ENCODE results near the gene EPAS1. TPM values are rescaled to one million over a fixed set of nuclear protein-coding genes. Genes with fewer than 3 reads are reported as not detected.

Gene EPAS1
- polyA plus RNA-seq, 2 donors: 24.7 to 47.4 TPM

- Histone ChIP-seq H3K27ac (ENCODE audit: low read depth in 2 of 2, low read length in 1 of 2) (no peak overlapping the region), H3K4me1 (ENCODE audit: control insufficient read depth in 2 of 2, insufficient read depth in 2 of 2, low read length in 1 of 2) (no peaks in the 10 kb centered on the region), H3K27me3 (ENCODE audit: control insufficient read depth in 1 of 2, insufficient read depth in 2 of 2, low read length in 2 of 2) (no peaks in the 10 kb centered on the region), H3K9me3 (ENCODE audit: control insufficient read depth in 2 of 2, insufficient read depth in 1 of 2, low read depth in 1 of 2, low read length in 1 of 2) (no peaks in the 10 kb centered on the region), H3K4me3 (ENCODE audit: low read depth in 1 of 2, low read length in 2 of 2) (no peak overlapping the region), H3K36me3 (ENCODE audit: control insufficient read depth in 2 of 2, insufficient read depth in 2 of 2, low read length in 1 of 2) (peaks cover 0 to 17% of the 10 kb centered on the region in 2 donors)
- WGBS, 2 donors: 72 to 74% methylated on average over 5 of the region's 5 CpGs
These were observed 47.5 kb downstream of the EPAS1 start for GRCh38 chr2:46344706-46345105.

- Histone ChIP-seq H3K36me3 (ENCODE audit: control insufficient read depth in 2 of 2, insufficient read depth in 2 of 2, low read length in 1 of 2) (peaks cover 0 to 20% of the 10 kb centered on the region in 2 donors), H3K27ac (ENCODE audit: low read depth in 2 of 2, low read length in 1 of 2) (no peak overlapping the region), H3K9me3 (ENCODE audit: control insufficient read depth in 2 of 2, insufficient read depth in 1 of 2, low read depth in 1 of 2, low read length in 1 of 2) (no peaks in the 10 kb centered on the region), H3K27me3 (ENCODE audit: control insufficient read depth in 1 of 2, insufficient read depth in 2 of 2, low read length in 2 of 2) (no peaks in the 10 kb centered on the region), H3K4me3 (ENCODE audit: low read depth in 1 of 2, low read length in 2 of 2) (no peak overlapping the region), H3K4me1 (ENCODE audit: control insufficient read depth in 2 of 2, insufficient read depth in 2 of 2, low read length in 1 of 2) (no peaks in the 10 kb centered on the region)
- WGBS, 2 donors: 55 to 81% methylated on average over 3 of the region's 3 CpGs
These were observed 48.6 kb downstream of the EPAS1 start for GRCh38 chr2:46345775-46346174.

GRCh38 chr2:46346719-46347118 is 49.5 kb downstream of the EPAS1 start:
- no peak overlapping the region for H3K4me3 ChIP-seq (ENCODE audit: low read depth in 1 of 2, low read length in 2 of 2)
- H3K27ac ChIP-seq (ENCODE audit: low read depth in 2 of 2, low read length in 1 of 2): no peak overlapping the region
- H3K27me3 ChIP-seq (ENCODE audit: control insufficient read depth in 1 of 2, insufficient read depth in 2 of 2, low read length in 2 of 2): no peaks in the 10 kb centered on the region
- WGBS, 2 donors: 96 to 97% methylated on average over 10 of the region's 10 CpGs
- peaks cover 0 to 20% of the 10 kb centered on the region in 2 donors for H3K36me3 ChIP-seq (ENCODE audit: control insufficient read depth in 2 of 2, insufficient read depth in 2 of 2, low read length in 1 of 2)
- no peaks in the 10 kb centered on the region for H3K4me1 ChIP-seq (ENCODE audit: control insufficient read depth in 2 of 2, insufficient read depth in 2 of 2, low read length in 1 of 2)
- H3K9me3 ChIP-seq (ENCODE audit: control insufficient read depth in 2 of 2, insufficient read depth in 1 of 2, low read depth in 1 of 2, low read length in 1 of 2): no peaks in the 10 kb centered on the region

GRCh38 chr2:46347648-46348280 is 50.6 kb downstream of the EPAS1 start:
- WGBS, 2 donors: 81 to 82% methylated on average over 11 of the region's 11 CpGs
- Histone ChIP-seq H3K27ac (ENCODE audit: low read depth in 2 of 2, low read length in 1 of 2) (peak overlapping the region in 1 of 2 donors; percentile 0), H3K36me3 (ENCODE audit: control insufficient read depth in 2 of 2, insufficient read depth in 2 of 2, low read length in 1 of 2) (peaks cover 0 to 20% of the 10 kb centered on the region in 2 donors), H3K4me3 (ENCODE audit: low read depth in 1 of 2, low read length in 2 of 2) (no peak overlapping the region), H3K9me3 (ENCODE audit: control insufficient read depth in 2 of 2, insufficient read depth in 1 of 2, low read depth in 1 of 2, low read length in 1 of 2) (no peaks in the 10 kb centered on the region), H3K4me1 (ENCODE audit: control insufficient read depth in 2 of 2, insufficient read depth in 2 of 2, low read length in 1 of 2) (peaks cover 2 to 5% of the 10 kb centered on the region in 2 donors), H3K27me3 (ENCODE audit: control insufficient read depth in 1 of 2, insufficient read depth in 2 of 2, low read length in 2 of 2) (no peaks in the 10 kb centered on the region)

GRCh38 chr2:46349115-46349547 is 51.9 kb downstream of the EPAS1 start:
- Histone ChIP-seq H3K4me3 (ENCODE audit: low read depth in 1 of 2, low read length in 2 of 2) (no peak overlapping the region), H3K36me3 (ENCODE audit: control insufficient read depth in 2 of 2, insufficient read depth in 2 of 2, low read length in 1 of 2) (peaks cover 0 to 20% of the 10 kb centered on the region in 2 donors), H3K9me3 (ENCODE audit: control insufficient read depth in 2 of 2, insufficient read depth in 1 of 2, low read depth in 1 of 2, low read length in 1 of 2) (no peaks in the 10 kb centered on the region), H3K4me1 (ENCODE audit: control insufficient read depth in 2 of 2, insufficient read depth in 2 of 2, low read length in 1 of 2) (peaks cover 2 to 5% of the 10 kb centered on the region in 2 donors), H3K27ac (ENCODE audit: low read depth in 2 of 2, low read length in 1 of 2) (peak overlapping the region in 1 of 2 donors; percentile 18), H3K27me3 (ENCODE audit: control insufficient read depth in 1 of 2, insufficient read depth in 2 of 2, low read length in 2 of 2) (no peaks in the 10 kb centered on the region)
- 87 to 89% methylated on average over 6 of the region's 6 CpGs for WGBS, 2 donors

GRCh38 chr2:46350029-46350689 is 53.0 kb downstream of the EPAS1 start:
- H3K36me3 ChIP-seq (ENCODE audit: control insufficient read depth in 2 of 2, insufficient read depth in 2 of 2, low read length in 1 of 2): peaks cover 0 to 20% of the 10 kb centered on the region in 2 donors
- WGBS, 2 donors: 63% methylated on average over 8 of the region's 8 CpGs
- H3K4me1 ChIP-seq (ENCODE audit: control insufficient read depth in 2 of 2, insufficient read depth in 2 of 2, low read length in 1 of 2): peaks cover 2 to 5% of the 10 kb centered on the region in 2 donors
- H3K27ac ChIP-seq (ENCODE audit: low read depth in 2 of 2, low read length in 1 of 2): no peak overlapping the region
- no peak overlapping the region for H3K4me3 ChIP-seq (ENCODE audit: low read depth in 1 of 2, low read length in 2 of 2)
- no peaks in the 10 kb centered on the region for H3K9me3 ChIP-seq (ENCODE audit: control insufficient read depth in 2 of 2, insufficient read depth in 1 of 2, low read depth in 1 of 2, low read length in 1 of 2)
- H3K27me3 ChIP-seq (ENCODE audit: control insufficient read depth in 1 of 2, insufficient read depth in 2 of 2, low read length in 2 of 2): no peaks in the 10 kb centered on the region

GRCh38 chr2:46351098-46351749 is 54.0 kb downstream of the EPAS1 start:
- Histone ChIP-seq H3K4me1 (ENCODE audit: control insufficient read depth in 2 of 2, insufficient read depth in 2 of 2, low read length in 1 of 2) (peaks cover 2 to 5% of the 10 kb centered on the region in 2 donors), H3K27ac (ENCODE audit: low read depth in 2 of 2, low read length in 1 of 2) (peak overlapping the region; percentile 11 to 17), H3K4me3 (ENCODE audit: low read depth in 1 of 2, low read length in 2 of 2) (no peak overlapping the region), H3K36me3 (ENCODE audit: control insufficient read depth in 2 of 2, insufficient read depth in 2 of 2, low read length in 1 of 2) (peaks cover 0 to 25% of the 10 kb centered on the region in 2 donors), H3K9me3 (ENCODE audit: control insufficient read depth in 2 of 2, insufficient read depth in 1 of 2, low read depth in 1 of 2, low read length in 1 of 2) (no peaks in the 10 kb centered on the region), H3K27me3 (ENCODE audit: control insufficient read depth in 1 of 2, insufficient read depth in 2 of 2, low read length in 2 of 2) (no peaks in the 10 kb centered on the region)
- 64 to 75% methylated on average over 5 of the region's 5 CpGs for WGBS, 2 donors

- H3K4me3 ChIP-seq (ENCODE audit: low read depth in 1 of 2, low read length in 2 of 2): no peak overlapping the region
- peak overlapping the region; percentile 11 to 17 for H3K27ac ChIP-seq (ENCODE audit: low read depth in 2 of 2, low read length in 1 of 2)
- WGBS, 2 donors: 66% methylated on average over 10 of the region's 10 CpGs
- peaks cover 2 to 5% of the 10 kb centered on the region in 2 donors for H3K4me1 ChIP-seq (ENCODE audit: control insufficient read depth in 2 of 2, insufficient read depth in 2 of 2, low read length in 1 of 2)
- no peaks in the 10 kb centered on the region for H3K27me3 ChIP-seq (ENCODE audit: control insufficient read depth in 1 of 2, insufficient read depth in 2 of 2, low read length in 2 of 2)
- H3K36me3 ChIP-seq (ENCODE audit: control insufficient read depth in 2 of 2, insufficient read depth in 2 of 2, low read length in 1 of 2): peaks cover 0 to 28% of the 10 kb centered on the region in 2 donors
- H3K9me3 ChIP-seq (ENCODE audit: control insufficient read depth in 2 of 2, insufficient read depth in 1 of 2, low read depth in 1 of 2, low read length in 1 of 2): no peaks in the 10 kb centered on the region
These were observed 54.5 kb downstream of the EPAS1 start for GRCh38 chr2:46351750-46352138.

- H3K4me3 ChIP-seq (ENCODE audit: low read depth in 1 of 2, low read length in 2 of 2): no peak overlapping the region
- peaks cover 2 to 5% of the 10 kb centered on the region in 2 donors for H3K4me1 ChIP-seq (ENCODE audit: control insufficient read depth in 2 of 2, insufficient read depth in 2 of 2, low read length in 1 of 2)
- no peaks in the 10 kb centered on the region for H3K9me3 ChIP-seq (ENCODE audit: control insufficient read depth in 2 of 2, insufficient read depth in 1 of 2, low read depth in 1 of 2, low read length in 1 of 2)
- WGBS, 2 donors: 79 to 86% methylated on average over 8 of the region's 8 CpGs
- no peaks in the 10 kb centered on the region for H3K27me3 ChIP-seq (ENCODE audit: control insufficient read depth in 1 of 2, insufficient read depth in 2 of 2, low read length in 2 of 2)
- H3K27ac ChIP-seq (ENCODE audit: low read depth in 2 of 2, low read length in 1 of 2): peak overlapping the region in 1 of 2 donors; percentile 0
- H3K36me3 ChIP-seq (ENCODE audit: control insufficient read depth in 2 of 2, insufficient read depth in 2 of 2, low read length in 1 of 2): peaks cover 0 to 28% of the 10 kb centered on the region in 2 donors
These were observed 55.4 kb downstream of the EPAS1 start for GRCh38 chr2:46352621-46353020.

All from esophagus (tissue), 2 donors.